IPS-20b (cell line): Measurements from ENCODE around the gene ZNF536.

Experiments used
- H3K27ac ChIP-seq: one replicate; pipeline ENCODE4 v1.5.1; 2013; ENCODE audit warnings: low read length
- H3K27me3 ChIP-seq: 2 replicates; pipeline ENCODE4 v1.6.1; 2013; ENCODE audit warnings: mild to moderate bottlenecking, low read length, inconsistent platforms; ENCODE audit not compliant: insufficient read depth
- H3K36me3 ChIP-seq: 2 replicates; pipeline ENCODE4 v1.6.1; 2013; ENCODE audit warnings: low read depth, mild to moderate bottlenecking, inconsistent platforms, low read length, moderate library complexity; ENCODE audit not compliant: insufficient read depth
- H3K4me1 ChIP-seq: 2 replicates; pipeline ENCODE4 v1.6.1; 2013; ENCODE audit warnings: mild to moderate bottlenecking, control low read depth, inconsistent platforms, low read length, moderate library complexity; ENCODE audit not compliant: insufficient read depth
- H3K4me3 ChIP-seq: 2 replicates; pipeline ENCODE4 v1.5.1; 2013; ENCODE audit warnings: mild to moderate bottlenecking, low read length, inconsistent platforms
- H3K9ac ChIP-seq: 2 replicates; pipeline ENCODE4 v1.6.1; 2013; ENCODE audit warnings: low read depth, mild to moderate bottlenecking, inconsistent platforms, low read length, moderate library complexity
- H3K9me3 ChIP-seq: 2 replicates; pipeline ENCODE4 v1.6.1; 2013; ENCODE audit warnings: mild to moderate bottlenecking, low read depth, low read length, inconsistent platforms; ENCODE audit not compliant: insufficient read depth

The ZNF536 gene

GRCh38 chr19:30596268-30596667 is 224.1 kb downstream of the ZNF536 start:
- Histone ChIP-seq H3K9me3 (no peaks in the 10 kb centered on the region), H3K9ac (peak overlapping the region; percentile 39; the same call in 1 of the 2 replicates), H3K4me3 (peak overlapping the region; percentile 44; the same call in 1 of the 2 replicates), H3K36me3 (no peaks in the 10 kb centered on the region), H3K27ac (no peak overlapping the region), H3K4me1 (peaks cover 25% of the 10 kb centered on the region; the same call in 1 of the 2 replicates), H3K27me3 (no peaks in the 10 kb centered on the region)

- Histone ChIP-seq H3K27ac (no peak overlapping the region), H3K36me3 (no peaks in the 10 kb centered on the region), H3K9me3 (no peaks in the 10 kb centered on the region), H3K4me1 (peaks cover 25% of the 10 kb centered on the region; the same call in 1 of the 2 replicates), H3K4me3 (peak overlapping the region; percentile 44; the same call in 1 of the 2 replicates), H3K27me3 (no peaks in the 10 kb centered on the region), H3K9ac (peak overlapping the region; percentile 39; the same call in 1 of the 2 replicates)
Observed at GRCh38 chr19:30596813-30597399, 224.7 kb downstream of the ZNF536 start.

GRCh38 chr19:30598688-30599087 is 226.5 kb downstream of the ZNF536 start:
- no peaks in the 10 kb centered on the region for H3K27me3 ChIP-seq
- H3K27ac ChIP-seq = no peak overlapping the region
- no peak overlapping the region for H3K9ac ChIP-seq
- H3K9me3 ChIP-seq = no peaks in the 10 kb centered on the region
- H3K4me1 ChIP-seq = peaks cover 25% of the 10 kb centered on the region; the same call in 1 of the 2 replicates
- no peaks in the 10 kb centered on the region for H3K36me3 ChIP-seq
- no peak overlapping the region for H3K4me3 ChIP-seq

- Histone ChIP-seq H3K4me3 (no peak overlapping the region), H3K9me3 (no peaks in the 10 kb centered on the region), H3K27me3 (no peaks in the 10 kb centered on the region), H3K9ac (no peak overlapping the region), H3K4me1 (peaks cover 3% of the 10 kb centered on the region; the same call in 1 of the 2 replicates), H3K27ac (no peak overlapping the region), H3K36me3 (no peaks in the 10 kb centered on the region)
Observed at GRCh38 chr19:30602661-30603350, 230.6 kb downstream of the ZNF536 start.

- Histone ChIP-seq H3K27ac (no peak overlapping the region), H3K4me1 (peaks cover under 1% of the 10 kb centered on the region; the same call in 1 of the 2 replicates), H3K9me3 (no peaks in the 10 kb centered on the region), H3K36me3 (no peaks in the 10 kb centered on the region), H3K4me3 (no peak overlapping the region), H3K9ac (no peak overlapping the region), H3K27me3 (no peaks in the 10 kb centered on the region)
Observed at GRCh38 chr19:30604657-30605056, 232.5 kb downstream of the ZNF536 start.

- Histone ChIP-seq H3K27me3 (no peaks in the 10 kb centered on the region), H3K9ac (no peak overlapping the region), H3K9me3 (no peaks in the 10 kb centered on the region), H3K36me3 (no peaks in the 10 kb centered on the region), H3K27ac (no peak overlapping the region), H3K4me1 (no peaks in the 10 kb centered on the region), H3K4me3 (no peak overlapping the region)
Observed at GRCh38 chr19:30605333-30605732, 233.1 kb downstream of the ZNF536 start.

- Histone ChIP-seq H3K27me3 (no peaks in the 10 kb centered on the region), H3K4me3 (no peak overlapping the region), H3K27ac (no peak overlapping the region), H3K36me3 (no peaks in the 10 kb centered on the region), H3K4me1 (no peaks in the 10 kb centered on the region), H3K9me3 (no peaks in the 10 kb centered on the region), H3K9ac (no peak overlapping the region)
Observed at GRCh38 chr19:30606114-30607050, 234.2 kb downstream of the ZNF536 start.
